A549 (cell line): ENCODE results near the gene FAM78A.

Experiments
- NR3C1 ChIP-seq: fragments of >200 bp; sonication (Bioruptor Twin); formaldehyde crosslinking; IDR thresholded peaks from 3 replicates; pipeline ENCODE4 v1.6.1; 2017
- POLR2A ChIP-seq: IDR thresholded peaks from 2 replicates; pipeline ENCODE4 v1.6.1; 2012; ENCODE audit warnings: mild to moderate bottlenecking, low read length
- RAD21 ChIP-seq, 2 experiments: fragments of >200 bp in 1 of 2; sonication (Bioruptor Twin) in 1 of 2; formaldehyde crosslinking in 1 of 2; IDR thresholded peaks in 1 of 2; conservative IDR thresholded peaks in 1 of 2; 2 replicates in 1 of 2; 3 replicates in 1 of 2; pipeline ENCODE4 v1.6.1; 2012 to 2018; ENCODE audit warnings: inconsistent platforms in 1 of 2
- SMC3 ChIP-seq: fragments of >200 bp; sonication (Bioruptor Twin); formaldehyde crosslinking; IDR thresholded peaks from 3 replicates; pipeline ENCODE4 v1.6.1; 2018; ENCODE audit warnings: inconsistent platforms

DNA sequence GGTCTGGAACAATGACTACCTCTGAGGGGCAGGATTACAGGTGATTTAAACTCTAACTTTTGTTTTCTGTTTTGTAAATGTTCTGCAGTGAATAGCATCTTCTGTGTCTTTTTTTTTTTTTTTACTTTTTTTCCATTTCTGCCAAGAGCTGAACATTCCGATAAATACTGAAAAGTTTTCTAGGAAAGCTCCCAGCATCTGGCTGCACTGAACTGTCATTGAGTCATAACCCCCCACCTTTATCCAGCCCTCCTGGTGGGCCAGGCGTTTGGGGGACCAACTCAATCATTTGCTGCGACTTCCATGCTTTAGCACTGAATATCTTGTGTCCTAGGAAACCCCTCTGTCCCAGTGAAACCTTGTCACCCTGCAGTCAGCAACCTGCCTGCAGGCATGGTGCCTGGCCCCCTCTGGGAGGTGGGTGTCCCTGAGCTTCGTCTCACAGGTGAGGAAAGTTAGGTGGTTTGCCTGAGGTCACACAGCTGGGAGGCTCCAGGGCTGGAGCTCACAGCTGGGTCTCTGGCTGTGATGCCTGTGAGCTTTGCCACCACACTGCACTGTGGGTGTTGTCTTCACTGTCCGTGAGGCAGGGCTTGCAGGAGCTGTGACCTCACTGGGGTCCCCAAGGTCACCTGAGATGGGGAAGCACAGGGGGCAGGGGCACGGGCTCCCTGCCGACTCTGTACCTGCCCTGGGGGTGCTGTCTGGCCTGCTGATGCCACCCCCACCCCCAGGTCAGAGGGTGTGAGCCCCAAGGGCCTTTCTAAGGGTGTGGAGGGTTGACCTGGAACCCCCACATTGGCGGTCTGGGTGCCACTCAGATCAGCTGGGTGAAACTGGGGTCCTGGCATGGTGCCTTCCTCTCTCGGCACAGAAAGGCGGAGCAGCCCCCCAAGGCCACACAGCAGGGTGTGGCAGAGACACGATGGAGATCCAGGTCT, 27.3 kb upstream of the FAM78A start:
- TF ChIP-seq RAD21 (conservative IDR thresholded peaks at IDR 0.05 in 1 of 2, IDR thresholded peaks at IDR 0.05 in 1 of 2) (no peak), NR3C1 (no peak), SMC3 (no peak), POLR2A (no peak)
